GM23248 (cell line): ENCODE results near the gene LRRC72. TPM values are rescaled to one million over a fixed set of nuclear protein-coding genes. Genes with fewer than 3 reads are reported as not detected.
"Not testable (repeated sequence)": the region's sequence is repeated elsewhere in the genome, so short reads cannot be mapped to it uniquely, and the experiment has no call there.

Experiments
- DNase-seq: peaks from one replicate; pipeline ENCODE4 v3.0.0-alpha.2; 2015
- H2AFZ ChIP-seq: fragments of 200-600 bp; sonication (generic); 2 replicates; pipeline ENCODE4 v1.6.1; 2016; ENCODE audit warnings: antibody characterized with exemption
- H3F3A ChIP-seq: fragments of 200-600 bp; sonication (generic); 2 replicates; pipeline ENCODE4 v1.6.1; 2016; ENCODE audit warnings: mild to moderate bottlenecking, antibody characterized with exemption, mixed run types; ENCODE audit not compliant: insufficient read depth
- H3K27ac ChIP-seq: fragments of 200-600 bp; sonication (generic); 2 replicates; pipeline ENCODE4 v1.5.1; 2016; ENCODE audit warnings: mild to moderate bottlenecking
- H3K27me3 ChIP-seq: fragments of 200-600 bp; sonication (generic); replicated peaks from 2 replicates; pipeline ENCODE4 v1.6.1; 2016; ENCODE audit warnings: mild to moderate bottlenecking; ENCODE audit not compliant: insufficient read depth
- H3K36me3 ChIP-seq: fragments of 200-600 bp; sonication (generic); 2 replicates; pipeline ENCODE4 v1.6.1; 2016; ENCODE audit warnings: low read depth, mild to moderate bottlenecking
- H3K4me1 ChIP-seq: fragments of 200-600 bp; sonication (generic); 2 replicates; pipeline ENCODE4 v1.6.1; 2016; ENCODE audit warnings: mild to moderate bottlenecking; ENCODE audit not compliant: insufficient read depth
- H3K4me2 ChIP-seq: fragments of 200-600 bp; sonication (generic); one replicate; pipeline ENCODE4 v1.6.1; 2016; ENCODE audit warnings: mild to moderate bottlenecking; ENCODE audit not compliant: unreplicated experiment
- H3K4me3 ChIP-seq: fragments of 200-600 bp; sonication (generic); 2 replicates; pipeline ENCODE4 v1.5.1; 2016; ENCODE audit warnings: mild to moderate bottlenecking
- H3K79me2 ChIP-seq: fragments of 200-600 bp; sonication (generic); 2 replicates; pipeline ENCODE4 v1.6.1; 2016; ENCODE audit warnings: mild to moderate bottlenecking; ENCODE audit not compliant: insufficient read depth
- H3K9ac ChIP-seq: fragments of 200-600 bp; sonication (generic); 2 replicates; pipeline ENCODE4 v1.6.1; 2016; ENCODE audit warnings: mild to moderate bottlenecking
- H3K9me2 ChIP-seq: fragments of 200-600 bp; sonication (generic); 2 replicates; pipeline ENCODE4 v1.6.1; 2016; ENCODE audit warnings: mixed run types, mild to moderate bottlenecking, moderate library complexity; ENCODE audit not compliant: insufficient read depth
- H3K9me3 ChIP-seq: fragments of 200-600 bp; sonication (generic); one replicate; pipeline ENCODE4 v1.6.1; 2017; ENCODE audit warnings: low read depth
- H4K20me1 ChIP-seq: fragments of 200-600 bp; sonication (generic); 2 replicates; pipeline ENCODE4 v1.6.0; 2016; ENCODE audit not compliant: insufficient read depth
- EZH2 ChIP-seq: fragments of 200-600 bp; sonication (generic); IDR thresholded peaks from 2 replicates; pipeline ENCODE4 v1.6.1; 2018; ENCODE audit warnings: antibody characterized with exemption, mild to moderate bottlenecking; ENCODE audit not compliant: insufficient read depth, poor library complexity, severe bottlenecking
- EZH2phosphoT487 ChIP-seq: fragments of 200-600 bp; sonication (generic); IDR thresholded peaks from 2 replicates; pipeline ENCODE4 v1.6.1; 2018; ENCODE audit warnings: antibody characterized with exemption, moderate library complexity, mild to moderate bottlenecking, low read depth; ENCODE audit not compliant: insufficient read depth
- WGBS, 2 experiments: methylation state at CpG; one replicate each; pipeline ENCODE4 v1.1.6; 2015 to 2017; ENCODE audit warnings: low lambda C conversion rate in 2 of 2, low coverage in 1 of 2; ENCODE audit errors: missing lambda C conversion rate in 2 of 2; 5-methylcytosine and 5-hydroxymethylcytosine counted together
- in situ Hi-C: fragments of 300-500 bp; cut with MboI; formaldehyde crosslinking; loops from 2 replicates; pipeline ENCODE4 v1.15.0; 2020
- polyA plus RNA-seq: library from polyadenylated mRNA; unstranded; fragments of >200 nt; fragmentation: Nextera tagmentation; extraction: Ambion mirVana; gene quantifications from 2 replicates; pipeline ENCODE4 v1.2.1, GENCODE V29; 2016
- total RNA-seq: library from RNA; depleted of rRNA; stranded (reverse); fragments of >200 nt; shearing (Covaris generic); gene quantifications from 2 replicates; pipeline ENCODE4 v1.2.3, GENCODE V29; 2014

LRRC72 gene
- total and polyA plus RNA-seq, 2 experiments from 2014 or later, result not detected

- TF ChIP-seq EZH2phosphoT487 (no peak), EZH2 (no peak)
- in situ Hi-C loops, result no loop called here
- DNase-seq, result no peak
These were observed 31.5 kb upstream of the LRRC72 start for GRCh38 chr7:16494955-16495719.

GRCh38 chr7:16498122-16498521, 28.5 kb upstream of the LRRC72 start:
- H3K27me3 ChIP-seq, result no peaks in the 10 kb centered on the region

More at GRCh38 chr7:16494955-16495719, 31.5 kb upstream of the LRRC72 start:
- Histone ChIP-seq H3K4me1 (no peaks in the 10 kb centered on the region), H3K9me2 (no peaks in the 10 kb centered on the region), H3K27ac (no peak overlapping the region), H3K4me2 (no peak overlapping the region), H4K20me1 (no peaks in the 10 kb centered on the region), H3K9me3 (no peaks in the 10 kb centered on the region), H3K36me3 (no peaks in the 10 kb centered on the region), H3K79me2 (no peaks in the 10 kb centered on the region), H3K27me3 (no peaks in the 10 kb centered on the region), H2AFZ (no peak overlapping the region), H3K4me3 (no peak overlapping the region), H3F3A (no peaks in the 10 kb centered on the region), H3K9ac (no peak overlapping the region)
- WGBS, 2 experiments, result 70 to 73% methylated on average over 4 of the region's 4 CpGs

GRCh38 chr7:16502303-16502702, 24.3 kb upstream of the LRRC72 start:
- H3K4me1 ChIP-seq, result no peaks in the 10 kb centered on the region
- H3K9ac ChIP-seq, result no peak overlapping the region
- in situ Hi-C loops, result no loop called here

More at GRCh38 chr7:16498122-16498521, 28.5 kb upstream of the LRRC72 start:
- no peak for DNase-seq
- Histone ChIP-seq H3K9ac (no peak overlapping the region), H4K20me1 (no peaks in the 10 kb centered on the region), H3K4me1 (no peaks in the 10 kb centered on the region), H3K9me3 (no peaks in the 10 kb centered on the region), H3F3A (no peaks in the 10 kb centered on the region), H3K4me3 (no peak overlapping the region), H3K79me2 (no peaks in the 10 kb centered on the region), H3K36me3 (no peaks in the 10 kb centered on the region), H3K9me2 (no peaks in the 10 kb centered on the region), H2AFZ (no peak overlapping the region), H3K27ac (no peak overlapping the region), H3K4me2 (no peak overlapping the region)
- 61 to 77% methylated on average over 2 of the region's 2 CpGs for WGBS, 2 experiments
- in situ Hi-C loops, result no loop called here
- no peak for TF ChIP-seq EZH2phosphoT487

GRCh38 chr7:16504019-16504418, 22.6 kb upstream of the LRRC72 start:
- no peaks in the 10 kb centered on the region for H3K27me3 ChIP-seq
- H4K20me1 ChIP-seq, result no peaks in the 10 kb centered on the region
- H3K4me1 ChIP-seq, result no peaks in the 10 kb centered on the region
- H3K4me2 ChIP-seq, result no peak overlapping the region
- H3K79me2 ChIP-seq, result no peaks in the 10 kb centered on the region
- peak; percentile 4 for DNase-seq
- no peaks in the 10 kb centered on the region for H3K9me3 ChIP-seq
- in situ Hi-C loops, result no loop called here
- WGBS, 2 experiments, result 49 to 60% methylated on average over 6 of the region's 6 CpGs
- H3K36me3 ChIP-seq, result no peaks in the 10 kb centered on the region
- H3K27ac ChIP-seq, result no peak overlapping the region
- H3K4me3 ChIP-seq, result no peak overlapping the region
- TF ChIP-seq EZH2phosphoT487, result no peak
- no peak for TF ChIP-seq EZH2
- H3F3A ChIP-seq, result no peaks in the 10 kb centered on the region
- no peaks in the 10 kb centered on the region for H3K9me2 ChIP-seq
- H3K9ac ChIP-seq, result no peak overlapping the region
- H2AFZ ChIP-seq, result peak overlapping the region; percentile 10; the same call in 1 of the 2 replicates

More at GRCh38 chr7:16502303-16502702, 24.3 kb upstream of the LRRC72 start:
- 85 to 86% methylated on average over 18 to 19 of the region's 19 CpGs for WGBS, 2 experiments
- TF ChIP-seq EZH2phosphoT487, result no peak
- TF ChIP-seq EZH2, result no peak
- H3F3A ChIP-seq, result no peaks in the 10 kb centered on the region
- no peak overlapping the region for H2AFZ ChIP-seq
- H4K20me1 ChIP-seq, result no peaks in the 10 kb centered on the region
- H3K4me2 ChIP-seq, result no peak overlapping the region
- no peaks in the 10 kb centered on the region for H3K9me2 ChIP-seq
- no peak for DNase-seq
- no peak overlapping the region for H3K27ac ChIP-seq
- no peaks in the 10 kb centered on the region for H3K27me3 ChIP-seq
- H3K4me3 ChIP-seq, result no peak overlapping the region
- H3K79me2 ChIP-seq, result no peaks in the 10 kb centered on the region
- no peaks in the 10 kb centered on the region for H3K36me3 ChIP-seq
- H3K9me3 ChIP-seq, result no peaks in the 10 kb centered on the region

GRCh38 chr7:16506422-16506821, 20.2 kb upstream of the LRRC72 start:
- H4K20me1 ChIP-seq, H3F3A ChIP-seq, H3K36me3 ChIP-seq, H3K9ac ChIP-seq, H3K9me2 ChIP-seq, DNase-seq, H3K79me2 ChIP-seq, in situ Hi-C loops, H3K4me1 ChIP-seq, H3K4me2 ChIP-seq, H3K4me3 ChIP-seq, H3K9me3 ChIP-seq, H3K27me3 ChIP-seq, H2AFZ ChIP-seq, H3K27ac ChIP-seq: not testable (repeated sequence)
- 54 to 55% methylated on average over 5 of the region's 5 CpGs for WGBS, 2 experiments
